Left ventricle myocardium superior (tissue), 1 donor: ENCODE data around the gene BCL2L14. TPM values are rescaled to one million over a fixed set of nuclear protein-coding genes. Genes with fewer than 3 reads are reported as not detected.
"Not testable (repeated sequence)": the region's sequence is repeated elsewhere in the genome, so short reads cannot be mapped to it uniquely, and the experiment has no call there.

Source experiments
- ATAC-seq: fragments of 200-7000 bp; cut with Tn5 transposase; one replicate; pipeline ENCODE4 v1.9.1; 2020; ENCODE audit warnings: mild to moderate bottlenecking, moderate library complexity
- DNase-seq: peaks from one replicate; pipeline ENCODE4 v3.0.0-alpha.2; 2020
- intact Hi-C: fragments of 100-400 bp; cut with micrococcal nuclease; formaldehyde crosslinking; loops from one replicate; pipeline ENCODE4 v1.11.0; 2022
- microRNA-seq: library from miRNA; unstranded; fragments of <30 nt; microRNA quantifications from one replicate; pipeline ENCODE4 v1.2.0, GENCODE V29; 2020; ENCODE audit warnings: borderline number of aligned reads
- total RNA-seq: library from RNA; stranded (reverse); fragmentation: NEBNext Ultra II Directional; extraction: Animal tissue kit (Norgen Biotek cat#: 25700); gene quantifications from one replicate; pipeline ENCODE4 v1.2.1, GENCODE V29; 2021
- donor health status: DM: no; HTN: yes; CAD: no; lungs with severe emphysema.

The BCL2L14 gene
- total RNA-seq, 1 donor from 2014 or later: not detected

DNA sequence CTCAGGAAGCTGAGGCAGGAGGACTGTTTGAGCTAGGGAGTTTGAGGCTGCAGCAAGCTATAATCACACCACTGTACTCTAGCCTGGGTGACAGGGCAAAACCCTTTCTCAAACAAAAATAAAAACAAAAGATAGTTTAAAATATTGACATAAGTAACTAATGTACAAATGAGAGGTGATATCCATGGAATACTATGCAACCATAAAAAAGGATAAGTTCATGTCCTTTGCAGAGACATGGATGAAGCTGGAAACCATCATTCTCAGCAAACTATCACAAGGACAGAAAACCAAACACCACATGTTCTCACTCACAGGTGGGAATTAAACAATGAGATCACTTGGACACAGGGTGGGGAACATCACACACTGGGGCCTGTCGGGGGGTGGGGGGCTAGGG is 73.8 kb downstream of the BCL2L14 start:
- DNase-seq, ATAC-seq, intact Hi-C loops: not testable (repeated sequence)

DNA sequence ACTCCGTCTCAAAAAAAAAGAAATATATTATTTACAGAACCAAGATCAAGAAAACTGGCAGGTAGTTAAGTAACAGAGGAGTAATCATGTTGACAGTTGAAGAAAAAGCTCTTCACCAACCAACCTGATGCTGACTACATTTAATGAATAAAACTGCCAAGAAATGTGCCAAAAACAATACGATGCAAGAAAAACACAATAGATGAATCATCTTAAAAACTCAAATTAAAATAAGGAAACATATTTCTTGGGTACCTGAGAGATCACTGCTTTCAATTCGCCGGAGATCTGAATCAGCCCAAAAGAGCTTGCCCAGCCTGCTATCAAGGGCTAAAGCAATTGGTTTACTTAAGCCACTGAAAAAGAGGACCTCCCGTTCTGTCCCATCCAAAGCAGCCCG is 76.4 kb downstream of the BCL2L14 start:
- intact Hi-C loops: no loop called here
- DNase-seq: no peak
- ATAC-seq: no peak

Small RNAs within 50 kb of the gene (microRNA-seq; reads per million reads assigned to microRNA genes)
- not detected for gene MIR1244-4

Other genes starting within 250 kb of the BCL2L14 start
- 27.3 TPM for gene LRP6, start 196.1 kb downstream of the BCL2L14 start, total RNA-seq